ENCODE measurements around the gene SLC44A3.

The SLC44A3 gene

DNA sequence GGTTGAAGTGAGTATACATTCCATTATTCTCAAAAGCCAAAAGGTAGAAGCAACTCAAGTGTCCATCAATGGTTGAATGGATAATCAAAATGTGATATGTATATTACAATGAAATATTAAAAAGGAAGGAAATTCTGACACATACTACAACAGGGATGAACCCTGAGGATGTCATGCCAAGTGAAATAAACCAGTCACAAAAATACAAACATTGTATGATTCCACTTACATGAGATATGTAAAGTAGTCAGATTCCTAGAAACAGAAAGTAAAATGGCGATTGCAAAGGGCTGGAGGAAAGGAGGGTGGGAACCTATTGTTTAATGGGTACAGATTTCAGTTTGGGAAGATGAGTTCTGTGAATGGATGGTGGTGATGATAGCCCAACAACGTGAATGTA is 5.8 kb downstream of the SLC44A3 start:
- ChIA-PET POLR2A (no interaction called here), CTCF (no interaction called here)
- Histone ChIP-seq H3K36me3 (ENCODE audit: control insufficient read depth in 2 of 2, insufficient read depth in 1 of 2, low read length in 2 of 2) (peaks cover 6 to 7% of the 10 kb centered on the region in 2 experiments), H3K27ac (ENCODE audit: extremely low read depth, low read depth, low read length) (no peak overlapping the region), H3K4me3 (ENCODE audit: low read depth, low read length) (no peak overlapping the region), H3K4me1 (ENCODE audit: control insufficient read depth, insufficient read depth, low read length) (no peaks in the 10 kb centered on the region), H3K9me3 (ENCODE audit: control insufficient read depth, insufficient read depth, low read depth, low read length) (no peaks in the 10 kb centered on the region)
- TF ChIP-seq ZNF239 (tag by site-specific recombination; IDR thresholded peaks at IDR 0.05) (no peak), PRDM1 (tag by site-specific recombination; IDR thresholded peaks at IDR 0.05) (no peak), ZNF623 (tag by site-specific recombination; IDR thresholded peaks at IDR 0.05) (no peak), ZNF473 (tag by site-specific recombination; IDR thresholded peaks at IDR 0.05) (no peak), ZNF548 (tag by site-specific recombination; IDR thresholded peaks at IDR 0.05) (no peak), ZNF76 (tag by site-specific recombination; IDR thresholded peaks at IDR 0.05; ENCODE audit: borderline replicate concordance, low read depth) (no peak), ZNF211 (tag by site-specific recombination; IDR thresholded peaks at IDR 0.05; ENCODE audit: low read depth) (no peak), ZNF184 (tag by site-specific recombination; IDR thresholded peaks at IDR 0.05) (no peak), ZNF23 (tag by site-specific recombination; IDR thresholded peaks at IDR 0.05; ENCODE audit: borderline replicate concordance) (no peak), ZNF266 (tag by site-specific recombination; IDR thresholded peaks at IDR 0.05; ENCODE audit: low read depth) (no peak)
- TF ChIP-seq, protein P1, sequence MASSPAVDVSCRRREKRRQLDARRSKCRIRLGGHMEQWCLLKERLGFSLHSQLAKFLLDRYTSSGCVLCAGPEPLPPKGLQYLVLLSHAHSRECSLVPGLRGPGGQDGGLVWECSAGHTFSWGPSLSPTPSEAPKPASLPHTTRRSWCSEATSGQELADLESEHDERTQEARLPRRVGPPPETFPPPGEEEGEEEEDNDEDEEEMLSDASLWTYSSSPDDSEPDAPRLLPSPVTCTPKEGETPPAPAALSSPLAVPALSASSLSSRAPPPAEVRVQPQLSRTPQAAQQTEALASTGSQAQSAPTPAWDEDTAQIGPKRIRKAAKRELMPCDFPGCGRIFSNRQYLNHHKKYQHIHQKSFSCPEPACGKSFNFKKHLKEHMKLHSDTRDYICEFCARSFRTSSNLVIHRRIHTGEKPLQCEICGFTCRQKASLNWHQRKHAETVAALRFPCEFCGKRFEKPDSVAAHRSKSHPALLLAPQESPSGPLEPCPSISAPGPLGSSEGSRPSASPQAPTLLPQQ (tag by site-specific recombination; IDR thresholded peaks at IDR 0.05), result no peak

DNA sequence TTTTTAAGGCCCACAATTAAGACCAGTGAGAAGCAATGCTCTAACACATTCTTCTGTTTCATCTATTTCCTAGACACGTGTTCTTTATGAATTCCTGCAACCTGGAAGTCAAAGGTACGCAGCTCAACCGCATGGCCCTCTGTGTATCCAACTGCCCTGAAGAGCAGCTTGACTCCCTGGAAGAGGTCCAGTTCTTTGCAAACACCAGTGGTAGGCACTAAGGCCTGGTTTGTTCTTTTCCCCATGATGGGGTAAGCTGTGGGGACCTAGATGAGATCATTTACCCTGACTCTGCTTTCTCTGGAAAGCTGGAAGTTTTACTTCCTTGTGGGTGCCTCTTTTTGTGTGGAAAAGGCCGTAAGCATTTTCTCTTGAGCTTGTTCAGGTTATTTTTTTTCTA is 7.3 kb downstream of the SLC44A3 start:
- H3K9me3 ChIP-seq (ENCODE audit: control insufficient read depth, insufficient read depth, low read depth, low read length), result no peaks in the 10 kb centered on the region
- no peaks in the 10 kb centered on the region for H3K4me1 ChIP-seq (ENCODE audit: control insufficient read depth, insufficient read depth, low read length)
- H3K4me3 ChIP-seq (ENCODE audit: low read depth, low read length), result no peak overlapping the region
- POLR2A ChIA-PET, result no interaction called here
- TF ChIP-seq ZNF561 (tag by site-specific recombination; IDR thresholded peaks at IDR 0.05; ENCODE audit: borderline replicate concordance) (no peak), ZNF48 (tag by site-specific recombination; IDR thresholded peaks at IDR 0.05) (no peak), ZNF830 (tag by site-specific recombination; IDR thresholded peaks at IDR 0.05; ENCODE audit: low read depth) (no peak), ZNF837 (tag by site-specific recombination; IDR thresholded peaks at IDR 0.05) (no peak), SP2 (tag by site-specific recombination; IDR thresholded peaks at IDR 0.05) (no peak)
- TF ChIP-seq, protein P2, sequence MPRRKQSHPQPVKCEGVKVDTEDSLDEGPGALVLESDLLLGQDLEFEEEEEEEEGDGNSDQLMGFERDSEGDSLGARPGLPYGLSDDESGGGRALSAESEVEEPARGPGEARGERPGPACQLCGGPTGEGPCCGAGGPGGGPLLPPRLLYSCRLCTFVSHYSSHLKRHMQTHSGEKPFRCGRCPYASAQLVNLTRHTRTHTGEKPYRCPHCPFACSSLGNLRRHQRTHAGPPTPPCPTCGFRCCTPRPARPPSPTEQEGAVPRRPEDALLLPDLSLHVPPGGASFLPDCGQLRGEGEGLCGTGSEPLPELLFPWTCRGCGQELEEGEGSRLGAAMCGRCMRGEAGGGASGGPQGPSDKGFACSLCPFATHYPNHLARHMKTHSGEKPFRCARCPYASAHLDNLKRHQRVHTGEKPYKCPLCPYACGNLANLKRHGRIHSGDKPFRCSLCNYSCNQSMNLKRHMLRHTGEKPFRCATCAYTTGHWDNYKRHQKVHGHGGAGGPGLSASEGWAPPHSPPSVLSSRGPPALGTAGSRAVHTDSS (tag by site-specific recombination; IDR thresholded peaks at IDR 0.05), result no peak
- peaks cover 6 to 7% of the 10 kb centered on the region in 2 experiments for H3K36me3 ChIP-seq (ENCODE audit: control insufficient read depth in 2 of 2, insufficient read depth in 1 of 2, low read length in 2 of 2)
- CTCF ChIA-PET, result interaction anchor here (0.5 to 1.4 kb wide), 4 partner anchors 9 to 788 kb away, joined by 3 to 7 read pairs (median 3); no protein-coding TSS in a partner anchor
- H3K27ac ChIP-seq (ENCODE audit: extremely low read depth, low read depth, low read length), result no peak overlapping the region

DNA sequence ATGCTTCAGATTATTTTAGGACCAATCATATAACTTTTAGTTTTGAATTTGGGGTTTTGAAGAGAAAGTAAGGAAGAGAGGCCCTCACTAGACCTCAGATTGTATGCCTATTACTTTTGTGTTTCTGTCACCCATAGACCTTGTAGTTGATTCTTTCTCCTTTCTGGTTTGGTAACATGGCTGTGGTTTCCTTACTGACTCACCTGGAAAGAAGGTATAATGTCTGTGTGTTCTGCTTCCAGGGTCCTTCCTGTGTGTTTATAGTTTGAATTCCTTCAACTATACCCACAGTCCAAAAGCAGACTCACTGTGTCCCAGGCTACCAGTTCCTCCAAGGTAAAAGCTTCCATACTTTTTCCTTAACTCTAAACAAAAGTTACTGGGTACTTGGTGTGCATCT is 8.1 kb downstream of the SLC44A3 start:
- Histone ChIP-seq H3K36me3 (ENCODE audit: control insufficient read depth in 2 of 2, insufficient read depth in 1 of 2, low read length in 2 of 2) (peaks cover 6 to 7% of the 10 kb centered on the region in 2 experiments), H3K27ac (ENCODE audit: extremely low read depth, low read depth, low read length) (no peak overlapping the region), H3K9me3 (ENCODE audit: control insufficient read depth, insufficient read depth, low read depth, low read length) (no peaks in the 10 kb centered on the region), H3K4me1 (ENCODE audit: control insufficient read depth, insufficient read depth, low read length) (no peaks in the 10 kb centered on the region), H3K4me3 (ENCODE audit: low read depth, low read length) (no peak overlapping the region)
- ChIA-PET POLR2A (no interaction called here), CTCF (interaction anchor here (0.6 to 1.4 kb wide), 3 partner anchors 10 to 222 kb away, joined by 3 to 7 read pairs (median 3); no protein-coding TSS in a partner anchor)
- no peak for TF ChIP-seq ZNF366 (tag by site-specific recombination; conservative IDR thresholded peaks at IDR 0.05)
